NB4 (cell line): ENCODE results near the gene PPP1R12B.
"Not testable (repeated sequence)": the region's sequence is repeated elsewhere in the genome, so short reads cannot be mapped to it uniquely, and the experiment has no call there.

Experiments used
- DNase-seq: peaks from one replicate; pipeline ENCODE4 v3.0.0; 2010; ENCODE audit warnings: low read depth
- H3K4me3 ChIP-seq: one replicate; pipeline ENCODE4 v1.5.1; 2011; ENCODE audit warnings: mild to moderate bottlenecking, low read depth, low read length, moderate library complexity
- MYC ChIP-seq: IDR thresholded peaks from 2 replicates; pipeline ENCODE4 v1.6.1; 2011; ENCODE audit warnings: low read depth, low read length
- POLR2A ChIP-seq: IDR thresholded peaks from 2 replicates; pipeline ENCODE4 v1.6.1; 2011; ENCODE audit warnings: mild to moderate bottlenecking; ENCODE audit not compliant: insufficient read length; ENCODE audit errors: extremely low read depth
- TF ChIP-seq, protein P1 (sequence below): IDR thresholded peaks from one replicate; pipeline ENCODE4 v1.5.1; 2012; ENCODE audit warnings: low read depth, low read length
- TF ChIP-seq, protein P2 (sequence below): IDR thresholded peaks from 2 replicates; pipeline ENCODE4 v1.6.1; 2011; ENCODE audit warnings: low read depth, low read length

The PPP1R12B gene

DNA sequence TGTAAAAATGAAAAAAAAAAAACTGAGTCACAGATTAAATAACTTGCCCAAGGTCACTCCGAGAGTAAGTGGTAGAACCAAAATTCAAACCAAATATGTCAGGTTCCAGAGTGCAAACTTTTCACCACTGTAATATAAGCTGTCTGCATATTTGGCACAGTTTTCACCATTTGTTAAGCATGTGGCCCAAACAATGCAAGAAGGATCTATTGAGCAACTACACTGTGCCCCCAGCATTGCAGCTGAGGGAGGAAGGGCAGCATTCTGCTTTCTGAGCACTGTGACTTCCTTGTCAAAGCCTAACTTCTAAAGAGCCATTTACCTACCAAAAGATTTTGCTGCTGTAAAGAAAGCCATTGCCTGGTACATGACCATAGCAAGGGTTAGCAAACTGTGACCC, 228.3 kb downstream of the PPP1R12B start:
- H3K4me3 ChIP-seq, result no peak overlapping the region
- peak; percentile 96 for TF ChIP-seq MYC
- TF ChIP-seq, protein P1, sequence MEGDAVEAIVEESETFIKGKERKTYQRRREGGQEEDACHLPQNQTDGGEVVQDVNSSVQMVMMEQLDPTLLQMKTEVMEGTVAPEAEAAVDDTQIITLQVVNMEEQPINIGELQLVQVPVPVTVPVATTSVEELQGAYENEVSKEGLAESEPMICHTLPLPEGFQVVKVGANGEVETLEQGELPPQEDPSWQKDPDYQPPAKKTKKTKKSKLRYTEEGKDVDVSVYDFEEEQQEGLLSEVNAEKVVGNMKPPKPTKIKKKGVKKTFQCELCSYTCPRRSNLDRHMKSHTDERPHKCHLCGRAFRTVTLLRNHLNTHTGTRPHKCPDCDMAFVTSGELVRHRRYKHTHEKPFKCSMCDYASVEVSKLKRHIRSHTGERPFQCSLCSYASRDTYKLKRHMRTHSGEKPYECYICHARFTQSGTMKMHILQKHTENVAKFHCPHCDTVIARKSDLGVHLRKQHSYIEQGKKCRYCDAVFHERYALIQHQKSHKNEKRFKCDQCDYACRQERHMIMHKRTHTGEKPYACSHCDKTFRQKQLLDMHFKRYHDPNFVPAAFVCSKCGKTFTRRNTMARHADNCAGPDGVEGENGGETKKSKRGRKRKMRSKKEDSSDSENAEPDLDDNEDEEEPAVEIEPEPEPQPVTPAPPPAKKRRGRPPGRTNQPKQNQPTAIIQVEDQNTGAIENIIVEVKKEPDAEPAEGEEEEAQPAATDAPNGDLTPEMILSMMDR, result no peak
- TF ChIP-seq, protein P2, sequence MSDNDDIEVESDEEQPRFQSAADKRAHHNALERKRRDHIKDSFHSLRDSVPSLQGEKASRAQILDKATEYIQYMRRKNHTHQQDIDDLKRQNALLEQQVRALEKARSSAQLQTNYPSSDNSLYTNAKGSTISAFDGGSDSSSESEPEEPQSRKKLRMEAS, result peak; percentile 89
- peak; percentile 82 for DNase-seq

DNA sequence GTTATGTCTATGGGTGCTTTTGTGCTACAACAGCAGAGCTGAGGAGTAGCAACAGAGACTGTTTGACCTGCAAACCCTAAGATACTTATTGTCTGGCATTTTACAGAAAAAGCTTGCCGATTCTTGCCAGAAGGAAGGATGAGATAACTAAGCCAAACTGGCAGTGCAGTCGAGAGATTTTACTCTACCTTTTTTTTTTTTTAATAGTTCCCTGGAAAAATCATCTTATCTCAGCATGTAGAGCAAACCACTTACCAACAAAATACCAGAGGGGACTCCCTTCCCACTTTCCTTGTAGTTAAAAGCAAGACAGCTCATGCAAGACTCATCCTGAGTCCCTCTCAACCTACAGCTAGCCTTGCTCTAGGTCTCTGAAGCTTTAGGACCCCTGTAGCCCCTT, 228.9 kb downstream of the PPP1R12B start:
- TF ChIP-seq POLR2A (no peak), MYC (no peak)
- TF ChIP-seq, protein P1, result no peak
- TF ChIP-seq, protein P2, result no peak
- H3K4me3 ChIP-seq, result no peak overlapping the region
- DNase-seq, result no peak

DNA sequence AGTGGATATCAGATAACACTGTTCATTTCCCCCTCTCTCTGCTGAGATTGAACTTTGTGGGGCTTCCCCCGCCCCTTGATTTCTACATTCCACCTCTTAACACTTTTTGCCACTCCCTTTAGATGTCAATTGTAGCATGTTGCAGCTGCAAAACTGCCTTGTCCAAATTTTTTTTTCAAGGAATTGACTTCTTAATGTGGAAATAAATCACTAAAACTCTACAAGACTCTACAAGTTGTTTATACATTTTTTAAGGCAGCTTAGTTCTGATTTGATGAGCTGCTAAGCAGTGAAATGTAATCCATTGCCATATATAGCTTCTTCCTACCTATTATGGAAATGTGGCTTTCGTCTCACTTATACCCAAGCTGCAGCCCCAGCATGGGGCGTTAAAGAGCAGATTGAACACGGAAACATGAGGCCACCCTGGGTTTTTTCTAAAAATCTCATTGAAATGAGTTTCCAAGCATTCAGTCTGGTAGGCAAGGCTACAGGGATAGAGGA, 229.6 kb downstream of the PPP1R12B start:
- DNase-seq, result no peak
- H3K4me3 ChIP-seq, result no peak overlapping the region
- TF ChIP-seq POLR2A (no peak), MYC (no peak)
- TF ChIP-seq, protein P2, result no peak
- TF ChIP-seq, protein P1, result no peak

DNA sequence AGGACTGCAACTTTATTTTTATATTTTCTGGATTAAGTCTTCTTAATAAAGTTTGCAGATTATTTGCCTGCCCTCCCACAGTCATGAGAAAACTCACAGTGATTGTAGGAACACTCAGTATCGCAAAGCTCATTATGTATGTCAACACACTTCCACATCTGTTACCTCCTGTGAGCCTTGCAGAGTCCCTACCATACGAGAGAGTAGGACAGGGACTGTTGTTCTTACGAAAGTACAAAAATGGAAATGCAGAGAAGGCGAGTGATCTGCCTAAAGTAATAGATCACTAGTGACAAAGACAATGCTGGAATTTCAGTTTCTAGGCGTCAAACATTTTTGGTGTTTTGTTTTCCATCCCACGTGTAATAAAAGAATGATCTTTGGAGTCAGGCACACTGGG, 230.1 kb downstream of the PPP1R12B start:
- no peak for TF ChIP-seq POLR2A
- no peak for TF ChIP-seq MYC
- TF ChIP-seq, protein P1, result no peak
- TF ChIP-seq, protein P2, result no peak
- H3K4me3 ChIP-seq, result no peak overlapping the region
- no peak for DNase-seq

DNA sequence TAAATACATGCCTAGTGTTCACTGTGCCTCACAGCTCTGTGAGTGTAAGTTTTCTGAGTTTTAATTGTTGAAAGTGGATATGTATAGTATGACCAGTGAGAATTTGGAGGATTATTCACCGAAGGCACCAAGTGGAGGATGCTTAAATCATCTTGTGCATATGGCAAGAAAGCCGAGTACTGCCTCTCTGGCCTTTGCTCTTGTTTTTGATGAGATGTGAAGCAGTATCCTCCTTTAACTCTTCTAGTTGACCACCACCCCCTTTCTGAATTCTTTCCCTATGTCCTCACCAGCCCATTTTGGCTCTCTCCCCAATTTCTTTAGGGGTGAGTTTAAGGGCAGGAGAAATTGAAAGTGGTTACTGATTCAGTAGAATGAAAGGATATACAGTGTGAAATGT, 231.3 kb downstream of the PPP1R12B start:
- TF ChIP-seq MYC (no peak), POLR2A (no peak)
- TF ChIP-seq, protein P1, result no peak
- TF ChIP-seq, protein P2, result no peak
- DNase-seq, result no peak
- H3K4me3 ChIP-seq, result no peak overlapping the region

DNA sequence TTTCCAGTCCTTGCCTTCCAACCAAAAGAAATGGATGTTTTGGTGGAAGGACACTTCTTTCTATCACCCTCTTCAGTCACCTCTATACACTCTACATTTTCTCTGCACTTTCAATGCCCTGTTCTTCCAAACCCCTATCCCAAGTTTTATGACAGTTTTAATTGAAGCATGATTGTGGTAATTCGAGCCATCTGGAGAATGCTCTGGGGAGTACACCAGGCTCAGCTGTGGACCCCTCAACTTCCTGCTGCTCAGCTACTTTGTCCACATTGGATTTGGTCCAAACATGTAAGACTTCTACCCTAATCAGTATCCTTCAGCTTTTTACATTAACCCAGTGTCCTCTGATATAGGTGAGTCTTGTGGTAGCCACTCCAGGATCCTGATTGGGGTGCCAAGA, 232.1 kb downstream of the PPP1R12B start:
- H3K4me3 ChIP-seq, result no peak overlapping the region
- TF ChIP-seq, protein P2, result no peak
- TF ChIP-seq, protein P1, result no peak
- TF ChIP-seq POLR2A (no peak), MYC (no peak)
- DNase-seq, result no peak

DNA sequence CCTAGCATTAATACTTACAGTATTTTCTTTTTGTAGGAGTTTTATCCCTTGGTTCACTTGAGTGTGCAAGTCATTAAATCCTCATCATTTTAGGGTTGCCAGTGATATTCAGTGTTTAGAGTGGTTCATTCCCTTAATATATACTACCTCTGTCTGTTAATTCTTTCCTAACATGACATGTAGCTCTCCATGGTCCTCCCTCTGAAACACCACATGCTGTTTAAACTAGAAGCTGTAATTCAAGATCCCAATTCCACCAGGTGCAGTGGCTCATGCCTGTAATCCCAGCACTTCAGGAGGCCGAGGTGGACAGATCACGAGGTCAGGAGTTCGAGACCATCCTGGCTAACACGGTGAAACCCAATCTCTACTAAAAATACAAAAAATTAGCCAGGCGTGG, 233.9 kb downstream of the PPP1R12B start:
- not testable (repeated sequence) for DNase-seq, H3K4me3 ChIP-seq
